22Rv1 (cell line): Measurements from ENCODE around the gene RARRES1.

Experiments
- CTCF ChIP-seq: fragments of 450-650 bp; IDR thresholded peaks from 2 replicates; pipeline ENCODE4 v1.5.1; 2017; ENCODE audit warnings: mild to moderate bottlenecking
- ZFX ChIP-seq: fragments of 450-650 bp; IDR thresholded peaks from 2 replicates; pipeline ENCODE4 v1.6.1; 2017; ENCODE audit warnings: antibody characterized with exemption, borderline replicate concordance

GRCh38 chr3:158773166-158773565 lies 40.9 kb upstream of the RARRES1 start:
- TF ChIP-seq CTCF (no peak), ZFX (no peak)
